NCI-H226 (cell line): ENCODE data around the gene MDC1.
A peak's percentile ranks its signal among the peaks of the same experiment; 100 is the strongest.
"Not testable (repeated sequence)": the region's sequence is repeated elsewhere in the genome, so short reads cannot be mapped to it uniquely, and the experiment has no call there.

ENCODE experiments used
- DNase-seq: peaks from one replicate; pipeline ENCODE4 v3.0.0-alpha.2; 2015

The MDC1 gene

DNA sequence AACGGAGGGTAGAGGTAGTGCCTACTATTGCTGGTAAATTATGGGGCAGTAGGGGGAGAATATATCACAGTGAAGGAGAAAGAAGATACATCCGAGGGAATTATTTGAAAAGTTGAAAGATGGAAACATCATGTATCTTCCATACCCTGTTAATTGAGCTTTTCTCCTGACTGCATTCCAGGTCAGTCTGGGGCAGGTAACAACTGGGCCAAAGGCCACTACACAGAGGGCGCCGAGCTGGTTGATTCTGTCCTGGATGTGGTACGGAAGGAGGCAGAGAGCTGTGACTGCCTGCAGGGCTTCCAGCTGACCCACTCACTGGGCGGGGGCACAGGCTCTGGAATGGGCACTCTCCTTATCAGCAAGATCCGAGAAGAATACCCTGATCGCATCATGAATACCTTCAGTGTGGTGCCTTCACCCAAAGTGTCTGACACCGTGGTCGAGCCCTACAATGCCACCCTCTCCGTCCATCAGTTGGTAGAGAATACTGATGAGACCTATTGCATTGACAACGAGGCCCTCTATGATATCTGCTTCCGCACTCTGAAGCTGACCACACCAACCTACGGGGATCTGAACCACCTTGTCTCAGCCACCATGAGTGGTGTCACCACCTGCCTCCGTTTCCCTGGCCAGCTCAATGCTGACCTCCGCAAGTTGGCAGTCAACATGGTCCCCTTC lies 6.2 kb upstream of the MDC1 start:
- DNase-seq = not testable (repeated sequence)

DNA sequence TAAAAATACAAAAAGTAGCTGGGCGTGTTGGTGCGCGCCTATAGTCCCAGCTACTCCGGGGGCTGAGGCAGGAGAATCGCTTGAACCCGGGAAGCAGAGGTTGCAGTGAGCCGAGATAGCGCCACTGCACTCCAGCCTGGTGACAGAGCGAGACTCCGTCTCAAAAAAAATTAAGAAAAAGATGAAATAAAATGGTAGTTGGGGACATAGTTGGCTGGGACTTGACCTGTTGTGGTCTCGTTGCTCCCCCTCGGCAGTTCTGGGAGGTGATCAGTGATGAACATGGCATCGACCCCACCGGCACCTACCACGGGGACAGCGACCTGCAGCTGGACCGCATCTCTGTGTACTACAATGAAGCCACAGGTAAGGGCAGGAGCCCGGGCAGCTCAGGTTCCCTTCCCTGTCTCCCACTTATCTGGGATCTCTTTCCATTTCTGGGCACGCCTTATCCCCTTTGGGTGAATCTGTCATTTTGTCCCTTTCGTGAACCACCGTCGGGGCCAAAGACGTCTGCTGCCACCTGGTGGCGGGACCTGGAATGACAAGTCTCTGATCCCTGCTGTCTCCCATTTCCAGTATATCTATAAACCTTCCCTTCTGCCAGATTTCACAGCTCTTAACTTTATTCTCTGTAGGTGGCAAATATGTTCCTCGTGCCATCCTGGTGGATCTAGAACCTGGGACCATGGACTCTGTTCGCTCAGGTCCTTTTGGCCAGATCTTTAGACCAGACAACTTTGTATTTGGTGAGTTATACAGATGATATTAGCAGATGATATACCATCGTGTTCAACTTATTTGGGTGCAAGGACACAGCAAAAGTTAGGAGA lies 5.4 kb upstream of the MDC1 start:
- no peak for DNase-seq

DNA sequence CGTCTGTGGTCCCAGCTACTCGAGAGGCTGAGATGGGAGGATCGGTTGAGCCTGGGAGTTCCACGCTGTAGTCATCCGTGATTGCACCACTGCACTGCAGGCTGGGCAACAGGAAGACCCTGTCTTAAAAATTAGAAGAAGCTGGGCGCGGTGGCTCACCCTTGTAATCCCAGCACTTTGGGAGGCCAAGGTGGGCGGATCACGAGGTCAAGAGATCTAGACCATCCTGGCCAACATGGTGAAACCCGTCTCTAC lies 4.9 kb upstream of the MDC1 start:
- not testable (repeated sequence) for DNase-seq

DNA sequence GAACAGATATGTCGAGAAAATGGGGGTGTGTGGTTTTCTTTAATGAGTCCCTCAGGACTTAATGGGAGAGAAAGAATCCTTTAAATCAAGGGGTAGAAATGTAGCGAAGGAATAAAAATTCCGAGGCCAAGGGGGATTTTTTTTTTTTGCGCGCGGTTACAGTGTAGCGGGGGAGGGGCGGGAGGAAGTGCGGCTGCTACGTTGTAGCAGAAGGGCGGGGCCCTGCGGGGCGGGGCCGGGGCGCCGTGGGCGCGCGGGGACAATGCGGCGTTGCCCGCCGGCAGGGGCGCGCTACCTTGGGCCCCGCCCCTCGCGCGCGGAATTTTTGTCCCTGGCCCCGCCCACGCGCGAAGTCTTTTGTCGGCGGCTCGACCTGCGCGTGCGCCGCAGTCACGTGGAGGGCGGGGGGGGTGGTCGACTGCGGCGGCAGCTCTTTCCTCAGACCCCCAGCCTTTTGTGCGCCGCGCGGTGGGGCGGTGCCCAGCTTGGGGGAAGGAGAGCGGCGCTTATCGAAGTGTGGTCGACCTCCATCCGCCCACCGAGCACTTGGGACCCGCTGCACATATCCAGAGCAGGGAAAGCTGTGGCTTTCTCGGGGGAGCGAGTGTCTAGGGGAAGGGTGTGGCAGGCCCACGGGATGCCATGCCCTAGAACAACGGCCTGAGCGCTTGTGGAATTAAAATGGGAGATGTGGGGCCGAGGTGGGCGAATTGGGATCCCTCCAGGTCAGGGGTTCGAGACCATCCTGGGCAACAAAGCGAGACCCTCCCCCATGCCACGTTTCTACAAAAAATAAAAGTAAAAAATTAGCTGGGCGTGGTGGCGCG lies 4.3 kb upstream of the MDC1 start:
- DNase-seq = peak; percentile 77

DNA sequence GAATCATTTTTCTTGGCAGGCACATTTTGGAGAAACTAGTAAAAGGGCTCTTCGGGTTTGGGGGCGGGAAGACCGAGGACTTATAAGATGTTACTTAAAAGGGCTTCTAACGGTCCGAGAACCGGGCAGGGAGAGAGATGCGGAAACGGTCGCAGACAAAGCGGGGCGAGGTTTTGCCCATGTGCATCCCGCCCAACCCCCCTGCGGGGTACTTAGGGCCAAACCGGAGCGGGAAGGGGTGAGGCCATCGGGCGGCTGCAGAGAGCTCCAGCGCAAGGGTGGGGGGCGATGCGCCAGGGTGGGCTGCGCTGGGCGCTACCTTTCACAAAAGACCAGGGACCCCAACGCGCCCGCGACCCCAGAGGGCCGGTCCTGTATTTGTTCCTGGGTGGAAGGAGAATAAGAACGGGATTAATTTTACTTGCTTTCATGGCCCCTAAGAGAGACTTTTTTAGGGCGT lies 3.7 kb upstream of the MDC1 start:
- no peak for DNase-seq

DNA sequence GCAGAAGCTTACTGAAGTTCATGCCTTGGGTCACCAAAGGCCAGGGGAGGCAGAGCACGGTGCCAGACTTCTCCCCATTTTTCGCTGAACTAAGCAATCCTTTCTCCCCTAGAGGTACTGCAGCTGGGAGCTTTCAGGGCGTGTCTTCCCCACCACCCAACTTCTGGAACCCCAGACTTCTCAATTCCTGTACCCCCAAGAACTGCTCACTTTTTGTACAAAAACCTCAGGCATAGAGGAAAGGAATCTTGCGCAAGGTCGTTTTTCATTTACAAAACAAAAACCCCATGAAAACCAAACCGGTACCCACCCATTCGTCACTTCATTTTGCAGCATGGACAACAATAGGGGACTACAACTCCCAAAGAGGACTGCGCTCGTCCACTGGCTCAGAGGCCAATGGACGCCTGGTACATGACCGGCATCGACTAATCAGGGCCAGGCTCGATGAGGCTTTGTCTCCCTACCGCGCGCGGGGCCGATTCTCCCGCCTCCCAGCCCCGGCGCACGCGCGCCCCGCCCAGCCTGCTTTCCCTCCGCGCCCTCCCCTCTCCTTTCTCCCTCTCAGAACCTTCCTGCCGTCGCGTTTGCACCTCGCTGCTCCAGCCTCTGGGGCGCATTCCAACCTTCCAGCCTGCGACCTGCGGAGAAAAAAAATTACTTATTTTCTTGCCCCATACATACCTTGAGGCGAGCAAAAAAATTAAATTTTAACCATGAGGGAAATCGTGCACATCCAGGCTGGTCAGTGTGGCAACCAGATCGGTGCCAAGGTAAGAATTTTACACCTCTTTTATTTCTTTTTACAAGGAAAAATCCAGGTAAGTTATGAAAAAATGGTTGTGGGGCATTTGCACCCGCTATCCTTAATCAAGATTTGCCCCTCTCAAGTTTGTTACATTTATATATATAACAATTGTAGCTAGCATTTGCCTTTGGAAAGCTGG lies 3.0 kb upstream of the MDC1 start, which contains the start of gene TUBB:
Gene TUBB (plus strand): TSS at position 562 of the 947 bp plus-strand sequence. CDS start 155 bp downstream, at position 717.
- DNase-seq = peak; percentile 99

DNA sequence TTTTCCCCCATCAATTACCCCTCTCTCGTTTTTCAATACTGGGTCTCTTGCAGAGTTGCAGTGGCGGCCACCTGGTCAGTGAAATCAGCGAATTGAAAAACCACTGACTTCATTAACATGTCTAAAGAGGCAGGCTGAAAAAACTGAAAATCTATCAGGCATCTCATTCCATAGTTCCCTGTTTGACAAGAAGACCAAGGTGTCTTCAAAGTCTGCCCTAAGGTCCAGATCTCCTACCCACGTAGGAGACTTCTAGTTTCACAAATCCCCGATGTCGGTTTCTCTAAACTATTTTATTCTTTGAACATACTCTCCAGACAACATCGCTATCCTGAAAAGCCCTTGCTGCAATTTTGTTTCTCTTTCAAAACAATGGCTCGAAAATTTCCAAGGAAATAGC lies 2.3 kb upstream of the MDC1 start:
- no peak for DNase-seq

DNA sequence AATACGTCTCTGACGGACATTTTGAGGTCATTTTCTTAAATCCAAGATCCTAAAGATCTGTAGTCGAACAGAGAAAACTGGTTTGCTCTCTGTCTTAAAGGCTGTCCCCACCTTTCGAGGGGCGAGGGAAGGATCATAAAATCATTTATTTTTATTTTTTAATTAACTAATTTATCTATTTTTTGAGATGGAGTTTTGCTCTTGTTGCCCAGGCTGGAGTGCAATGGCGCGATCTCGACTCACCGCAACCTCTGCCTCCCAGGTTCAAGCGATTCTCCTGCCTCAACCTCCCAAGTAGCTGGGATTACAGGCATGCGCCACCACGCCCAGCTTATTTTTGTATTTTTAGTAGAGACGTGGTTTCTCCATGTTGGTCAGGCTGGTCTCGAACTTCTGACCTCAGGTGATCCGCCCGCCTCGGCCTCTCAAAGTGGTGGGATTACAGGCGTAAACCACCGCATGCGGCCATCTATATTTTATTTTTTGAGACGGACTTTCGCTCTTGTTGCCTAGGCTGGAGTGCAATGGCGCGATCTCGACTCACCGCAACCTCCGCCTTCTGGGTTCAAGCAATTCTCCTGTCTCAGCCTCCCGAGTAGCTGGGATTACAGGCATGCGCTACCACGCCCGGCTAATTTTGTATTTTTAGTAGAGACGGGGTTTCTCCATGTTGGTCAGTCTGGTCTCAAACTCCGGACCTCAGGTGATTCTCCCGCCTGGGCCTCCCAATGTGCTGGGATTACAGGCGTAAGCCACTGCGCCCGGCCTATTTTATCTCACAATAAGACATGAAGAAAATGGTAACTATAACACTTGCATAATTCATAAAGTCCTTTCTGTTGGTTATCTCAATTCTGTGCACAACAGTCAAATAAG lies 1.0 kb upstream of the MDC1 start:
- not testable (repeated sequence) for DNase-seq

DNA sequence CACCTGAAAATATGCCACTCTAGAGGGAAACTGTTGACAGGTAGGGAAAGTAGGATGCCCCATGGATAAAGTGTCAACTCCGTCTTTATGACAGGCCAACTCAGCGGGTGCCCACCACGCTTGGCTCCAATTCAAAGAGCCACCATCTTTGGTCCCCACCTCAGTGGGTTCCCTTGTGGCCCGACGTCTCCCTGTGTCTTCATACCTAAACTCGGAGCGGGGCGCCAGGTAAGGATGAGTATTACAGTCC lies 277 bp downstream of the MDC1 start:
- DNase-seq = no peak

DNA sequence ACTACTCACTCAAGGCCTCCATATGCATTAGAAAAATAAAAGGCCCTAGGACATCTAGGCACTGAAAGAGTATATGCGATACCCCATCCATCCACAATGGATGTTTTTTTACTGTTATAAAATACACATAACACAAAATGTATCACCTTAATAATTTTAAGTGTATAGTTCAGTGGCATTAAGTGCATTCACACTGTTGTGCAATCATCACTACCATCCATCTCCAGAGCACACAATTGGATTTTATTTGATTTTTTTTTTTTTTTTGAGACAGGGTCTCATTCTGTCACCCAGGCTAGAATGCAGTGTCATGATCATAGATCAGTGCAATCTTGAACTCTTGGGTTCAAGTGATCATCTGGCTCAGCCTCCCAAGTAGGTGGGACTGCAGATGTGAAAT lies 2.8 kb downstream of the MDC1 start:
- DNase-seq = no peak

DNA sequence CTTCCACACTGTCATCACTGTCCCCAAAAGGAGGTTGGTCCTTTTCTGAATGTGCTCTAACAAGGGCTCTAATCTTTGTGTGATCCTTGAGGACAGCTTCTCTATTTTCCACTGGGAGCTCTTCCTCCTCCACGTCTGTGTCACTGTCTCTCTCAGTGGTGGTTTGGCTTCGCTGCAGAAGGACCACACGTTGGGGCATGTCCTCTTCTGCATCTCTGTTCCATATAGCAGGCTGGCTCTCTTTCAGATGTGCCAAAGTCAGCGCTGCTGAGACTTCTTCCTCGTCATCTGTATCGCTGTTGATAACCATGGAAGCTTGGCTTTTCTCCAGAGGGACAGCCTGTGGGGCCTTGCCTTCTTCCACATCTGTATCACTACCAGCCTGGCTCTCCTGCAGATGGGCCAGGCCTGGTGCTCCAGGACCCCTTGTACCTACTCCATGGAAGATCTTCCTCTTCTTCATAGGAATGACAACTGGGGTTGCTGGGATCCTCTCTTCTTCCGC lies 4.6 kb downstream of the MDC1 start:
- no peak for DNase-seq

DNA sequence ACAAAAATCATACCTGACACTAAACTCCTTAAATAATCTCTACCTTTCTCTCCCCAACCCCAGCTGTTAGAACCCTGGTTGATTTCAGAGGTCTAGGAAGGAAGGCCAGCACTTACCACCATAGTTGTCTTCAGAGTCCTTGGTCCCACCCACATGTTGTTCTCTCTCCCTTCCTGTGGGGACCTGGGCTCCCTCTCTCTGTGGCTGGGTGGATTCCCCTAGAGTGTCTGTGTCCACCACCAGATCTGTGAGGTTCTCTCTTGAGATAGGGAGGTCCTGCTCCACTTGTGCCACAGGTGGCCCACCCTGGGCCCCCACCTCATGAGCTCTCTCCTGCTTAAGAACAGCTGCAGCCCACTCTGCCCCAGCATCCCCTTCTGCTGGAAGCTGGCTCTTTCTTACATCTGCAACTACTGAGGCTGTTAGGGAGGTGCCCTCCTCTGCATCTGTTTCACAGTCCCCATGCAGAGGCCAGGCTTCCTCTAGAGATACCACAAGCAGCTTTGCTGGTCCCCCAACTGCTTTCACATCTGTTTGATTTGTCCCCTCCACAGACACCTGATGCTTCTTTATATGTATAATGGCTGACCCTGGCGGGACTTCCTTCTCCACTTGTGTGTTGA lies 5.2 kb downstream of the MDC1 start:
- DNase-seq = no peak

DNA sequence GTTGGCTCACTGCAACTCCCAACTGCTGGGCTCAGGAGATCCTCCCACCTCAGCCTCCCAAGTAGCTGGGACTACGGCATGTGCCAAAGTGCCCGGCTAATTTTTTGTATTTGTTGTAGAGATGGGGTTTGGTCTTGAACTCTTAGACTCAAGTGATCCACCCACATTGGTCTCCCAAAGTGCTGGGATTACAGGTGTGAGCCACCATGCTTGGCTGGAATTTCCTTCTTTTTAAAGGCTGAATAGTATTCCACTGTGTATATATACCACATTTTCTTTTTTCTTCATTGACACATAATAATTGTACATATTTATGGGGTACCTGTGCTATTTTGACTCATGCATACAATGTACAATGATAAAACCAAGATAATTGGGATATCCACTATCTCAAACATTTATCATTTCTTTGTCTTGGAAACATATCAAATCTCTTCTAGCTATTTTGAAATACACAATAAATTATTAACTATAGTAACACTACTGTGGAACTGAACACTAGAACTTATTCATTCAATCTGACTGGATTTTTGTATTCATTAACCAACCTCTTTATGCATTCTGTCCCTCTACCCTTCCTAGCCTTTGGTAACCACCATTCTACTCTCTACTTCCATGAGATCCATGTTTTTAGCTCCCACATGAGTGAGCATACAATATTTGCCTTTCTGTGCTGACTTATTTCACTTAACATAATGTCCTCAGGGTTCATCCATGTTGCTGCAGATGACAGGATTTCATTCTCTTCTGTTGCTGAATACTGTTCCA lies 7.8 kb downstream of the MDC1 start:
- DNase-seq = no peak

DNA sequence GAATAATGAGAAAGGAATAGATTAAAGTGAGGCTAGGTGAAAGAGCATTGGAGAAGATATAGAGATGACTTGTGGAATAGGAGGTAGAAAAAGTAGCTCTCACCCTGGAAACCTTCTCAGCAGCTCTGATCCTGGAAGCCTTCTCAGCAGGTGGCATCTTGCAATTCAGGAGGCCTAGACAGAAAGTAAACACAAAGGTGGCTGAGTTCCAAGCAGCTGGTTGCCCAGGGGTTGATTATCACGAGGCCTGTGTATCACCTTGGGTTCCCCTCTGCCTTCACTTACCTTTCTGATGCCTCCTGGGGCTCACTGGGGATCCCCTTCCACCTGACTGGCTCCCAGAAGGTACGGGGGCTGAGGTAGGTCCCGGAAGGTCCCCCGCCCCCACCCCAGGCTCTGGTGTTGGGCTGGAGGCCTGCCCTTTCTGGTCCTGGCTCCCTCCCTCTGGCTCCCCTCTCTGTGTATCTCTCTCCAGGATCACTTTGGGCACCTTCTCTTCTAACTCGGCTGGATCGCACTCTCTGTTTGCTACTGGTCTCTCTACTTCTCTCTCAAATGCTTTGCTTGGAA lies 9.7 kb downstream of the MDC1 start:
- DNase-seq = no peak

DNA sequence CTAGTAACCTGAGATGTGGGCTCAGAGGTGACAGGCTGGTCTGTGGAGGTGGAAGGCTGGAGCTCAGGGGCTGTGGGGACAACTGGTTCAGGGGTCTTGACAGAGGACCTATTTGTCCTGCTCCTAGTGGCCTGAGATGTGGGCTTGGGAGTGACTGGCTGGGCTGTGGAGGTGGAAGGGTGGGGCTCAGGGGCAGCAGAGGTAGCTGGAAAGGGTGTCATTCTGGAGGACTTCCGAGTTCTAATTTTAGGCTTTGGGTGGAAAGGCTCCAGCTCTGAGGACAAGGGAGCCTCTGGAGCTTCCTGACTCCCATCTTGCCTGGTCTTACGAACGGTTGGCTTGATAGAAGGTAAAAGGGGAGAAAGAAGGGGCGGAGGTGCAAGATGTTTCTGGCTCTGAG lies 11.5 kb downstream of the MDC1 start:
- no peak for DNase-seq

DNA sequence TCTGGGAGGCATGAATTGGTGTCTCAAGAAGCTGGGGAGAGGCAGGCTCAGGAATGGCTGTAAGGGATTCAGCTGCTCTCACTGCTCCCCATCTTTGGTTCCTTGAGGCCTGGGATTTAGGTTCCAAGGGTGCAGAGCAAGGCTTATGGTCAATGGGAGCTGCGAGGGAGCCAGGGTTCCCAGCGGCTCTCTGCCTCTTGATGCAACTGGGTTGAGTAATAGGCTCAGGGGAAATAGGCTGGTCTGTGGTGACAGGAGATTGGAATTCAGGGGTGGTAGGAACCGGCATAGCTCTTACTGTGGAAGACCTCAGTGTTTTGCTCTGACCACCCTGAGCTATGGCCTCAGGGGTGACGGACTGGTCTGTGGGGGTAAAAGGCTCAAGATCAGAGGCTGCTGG lies 13.3 kb downstream of the MDC1 start:
- no peak for DNase-seq

DNA sequence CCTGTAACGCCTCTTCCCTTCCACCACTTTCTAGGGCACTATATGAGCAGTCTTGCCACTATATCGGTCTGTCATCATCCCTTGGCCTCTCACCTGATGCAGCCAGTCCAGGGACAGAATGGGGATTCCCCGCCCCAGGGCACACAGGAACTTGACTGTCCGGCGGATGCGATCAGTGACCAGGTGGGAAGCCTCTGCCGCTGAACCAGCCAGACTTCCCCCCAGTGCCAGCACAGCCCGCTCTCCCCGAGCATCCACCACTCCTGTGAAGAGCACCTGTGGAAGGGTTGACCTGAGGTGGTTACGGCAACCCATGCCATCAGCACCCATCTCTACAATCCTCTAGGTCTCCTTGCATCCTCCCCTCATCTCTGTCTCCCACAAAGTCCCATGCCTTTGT lies 14.1 kb downstream of the MDC1 start:
- DNase-seq = no peak

DNA sequence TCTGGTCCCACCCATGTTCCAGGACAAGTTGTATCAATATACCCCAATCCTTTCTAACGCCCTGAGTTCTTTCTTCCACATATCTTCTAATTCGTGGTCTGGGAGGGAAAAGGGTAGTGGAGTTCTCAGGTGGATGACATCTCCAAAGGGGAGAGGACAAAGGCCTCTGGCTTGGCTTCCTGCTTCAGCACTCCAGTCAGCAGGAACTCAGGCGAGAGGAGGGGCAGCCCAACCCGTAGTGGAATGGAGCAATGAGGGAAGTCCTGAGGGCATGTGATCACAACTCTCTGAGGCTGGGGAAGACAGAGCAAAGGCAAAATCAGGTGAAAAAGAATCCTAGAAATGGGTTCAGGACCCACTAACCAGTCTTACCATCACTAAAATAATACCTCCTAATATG lies 16.7 kb downstream of the MDC1 start:
- DNase-seq = peak; percentile 30

DNA sequence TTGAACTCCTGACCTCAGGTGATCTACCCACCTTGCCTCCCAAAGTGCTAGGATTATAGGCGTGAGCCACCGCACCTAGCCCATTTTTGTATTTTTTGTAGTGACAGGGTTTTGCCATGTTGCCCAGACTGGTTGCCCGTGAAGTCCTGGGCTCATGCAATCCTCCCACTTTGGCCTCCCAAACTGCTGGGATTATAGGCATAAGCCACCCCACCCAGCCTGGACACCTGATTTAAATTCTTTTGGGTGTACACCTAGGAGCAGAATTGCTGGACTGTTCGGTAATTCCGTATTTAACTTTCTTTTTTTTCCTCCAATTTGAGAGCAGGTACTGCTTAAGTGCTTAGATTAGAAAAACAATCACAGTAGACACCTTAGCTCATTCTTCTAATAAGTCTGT lies 20.6 kb downstream of the MDC1 start:
- no peak for DNase-seq
